Measurements from ENCODE around the gene LRRC10B. TPM values are rescaled to one million over a fixed set of nuclear protein-coding genes. Genes with fewer than 3 reads are reported as not detected.

Gene LRRC10B
- total RNA-seq, 1 experiment from 2014 or later = not detected

DNA sequence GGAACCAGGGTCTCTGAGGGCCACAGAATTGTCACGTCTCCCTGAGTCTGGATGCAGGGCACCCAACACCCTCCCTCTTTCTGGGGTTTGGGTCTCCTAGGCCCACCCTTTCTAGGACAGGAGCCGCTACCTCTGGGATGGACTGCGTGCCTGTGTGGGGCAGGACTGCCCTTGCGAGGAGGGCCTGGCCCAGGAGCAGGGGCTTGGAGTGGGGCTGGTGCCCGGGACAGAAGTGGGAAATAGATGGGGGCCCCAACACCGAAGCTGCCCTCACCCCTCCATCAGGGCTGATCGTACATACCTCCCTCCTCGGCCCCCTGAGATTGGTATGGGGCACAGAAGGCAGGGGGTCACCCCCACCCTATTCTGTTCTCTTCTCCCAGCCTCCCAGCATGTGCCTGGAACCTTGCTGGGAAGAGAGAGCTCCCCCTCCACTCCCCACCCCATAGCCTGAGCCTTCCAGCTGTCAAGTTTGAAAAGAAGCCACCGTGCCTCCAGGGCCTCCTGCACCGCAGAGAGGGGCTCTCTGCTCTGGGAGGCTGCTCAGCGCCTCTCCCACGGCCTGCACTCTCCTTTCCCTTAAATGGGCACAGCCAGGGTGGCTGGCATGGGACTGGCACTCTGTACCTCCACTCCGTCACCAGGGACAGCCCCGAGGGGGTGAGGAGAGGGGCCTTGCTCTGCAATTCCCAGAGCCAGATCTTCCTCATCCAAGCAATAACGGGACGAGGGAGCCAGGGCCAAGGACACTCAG, 1.8 kb downstream of the LRRC10B start:
- H3K9me3 ChIP-seq (ENCODE audit: control insufficient read depth in 1 of 2, insufficient read depth in 1 of 2, low read depth in 1 of 2, low read length in 2 of 2) = no peaks in the 10 kb centered on the region
- no peak overlapping the region for H3K9ac ChIP-seq (ENCODE audit: low read length)
- H2AFZ ChIP-seq (ENCODE audit: low read depth, low read length, poor library complexity, severe bottlenecking) = no peak overlapping the region
- TF ChIP-seq ZNF274 (IDR thresholded peaks at IDR 0.05; ENCODE audit: low read depth, low read length) = no peak
- TF ChIP-seq CBX3 (IDR thresholded peaks at IDR 0.05; ENCODE audit: low read depth) = no peak
- no peak for TF ChIP-seq POLR2A (IDR thresholded peaks at IDR 0.05; ENCODE audit: borderline replicate concordance, extremely low read depth, insufficient read depth, insufficient read length)
- no peak for TF ChIP-seq RAD21 (IDR thresholded peaks at IDR 0.05; ENCODE audit: low read depth)
- TF ChIP-seq ELF1 (IDR thresholded peaks at IDR 0.05; ENCODE audit: borderline replicate concordance, low read depth) = no peak
- no peak for TF ChIP-seq JUND (IDR thresholded peaks at IDR 0.05)
- TF ChIP-seq TCF7L2 (IDR thresholded peaks at IDR 0.05; ENCODE audit: borderline replicate concordance, extremely low read depth, insufficient read depth, insufficient read length) = no peak
- no peak for TF ChIP-seq EGR1 (IDR thresholded peaks at IDR 0.05; ENCODE audit: low read depth)
- no peak for TF ChIP-seq POLR2AphosphoS5 (IDR thresholded peaks at IDR 0.05; ENCODE audit: low read depth, low read length)
- no TSS peak for BruUV-seq (replicated peaks)
- no peak overlapping the region for H3K4me2 ChIP-seq (ENCODE audit: low read length)
- H3K79me2 ChIP-seq (ENCODE audit: insufficient read depth, low read length) = no peaks in the 10 kb centered on the region
- DNase-seq (ENCODE audit: low read depth, low spot score) = no peak
- no peaks in the 10 kb centered on the region for H3K36me3 ChIP-seq (ENCODE audit: control insufficient read depth in 1 of 2, insufficient read depth in 2 of 2, low read length in 2 of 2)
- no peaks in the 10 kb centered on the region for H4K20me1 ChIP-seq (ENCODE audit: insufficient read depth)
- POLR2A ChIA-PET = no interaction called here
- H3K4me3 ChIP-seq (replicated peaks in 1 of 2; ENCODE audit: low read depth in 1 of 2, low read length in 2 of 2) = no peak overlapping the region
- no peaks in the 10 kb centered on the region for H3K9me2 ChIP-seq (ENCODE audit: insufficient read depth)
- RAD21 ChIA-PET (ENCODE audit: low non-redundant PET in 1 of 2, low total read pairs in 2 of 2, uncharacterized antibody in 2 of 2, unreplicated experiment in 2 of 2) = no interaction called here
- H3K27me3 ChIP-seq (ENCODE audit: insufficient read depth, low read length) = peaks cover 7% of the 10 kb centered on the region; the same call in 1 of the 2 replicates
- no peak overlapping the region for H3K27ac ChIP-seq (ENCODE audit: low read depth, low read length)
- ATAC-seq = no peak
- H3K4me1 ChIP-seq (ENCODE audit: control insufficient read depth in 1 of 2, insufficient read depth in 2 of 2, low read length in 2 of 2) = peaks cover 17 to 30% of the 10 kb centered on the region in 2 experiments; a peak in 3 of 4 replicates
- CTCF ChIA-PET = no interaction called here
- intact Hi-C loops (cut with micrococcal nuclease) = no loop called here

DNA sequence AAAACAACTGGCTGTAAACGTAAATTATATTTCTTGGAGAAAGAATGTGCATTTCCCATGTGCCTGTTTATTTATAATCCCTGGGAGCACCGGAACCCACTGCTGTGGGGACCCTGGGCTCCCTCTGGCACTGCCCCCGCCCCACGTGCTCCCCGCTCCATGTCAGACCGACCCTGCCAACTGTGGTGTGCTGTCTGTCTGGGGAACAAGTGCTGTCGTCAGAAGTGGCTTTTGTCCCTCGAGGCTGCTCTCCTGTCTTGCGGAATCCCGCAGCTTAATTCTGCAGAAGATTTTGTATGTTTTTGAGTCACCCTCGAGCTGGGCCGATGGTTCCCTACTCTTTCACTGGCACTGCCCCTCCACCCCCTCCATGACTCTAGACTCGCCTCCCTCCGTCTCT, 2.4 kb downstream of the LRRC10B start:
- peaks cover 17 to 30% of the 10 kb centered on the region in 2 experiments; a peak in 3 of 4 replicates for H3K4me1 ChIP-seq (ENCODE audit: control insufficient read depth in 1 of 2, insufficient read depth in 2 of 2, low read length in 2 of 2)
- no peak for TF ChIP-seq SIN3A (IDR thresholded peaks at IDR 0.05; ENCODE audit: low read depth)
- no peak for TF ChIP-seq POLR2A (IDR thresholded peaks at IDR 0.05; ENCODE audit: borderline replicate concordance, extremely low read depth, insufficient read depth, insufficient read length)
- TF ChIP-seq ELF1 (IDR thresholded peaks at IDR 0.05; ENCODE audit: borderline replicate concordance, low read depth) = no peak
- TF ChIP-seq SRF (IDR thresholded peaks at IDR 0.05; ENCODE audit: low read depth) = no peak
- TF ChIP-seq RAD21 (IDR thresholded peaks at IDR 0.05; ENCODE audit: low read depth) = no peak
- ChIA-PET CTCF (interaction anchor here (1.6 kb wide), 1 partner anchor 30 kb away, joined by 3 read pairs; a partner anchor contains a TSS), POLR2A (no interaction called here), RAD21 (ENCODE audit: low non-redundant PET in 1 of 2, low total read pairs in 2 of 2, uncharacterized antibody in 2 of 2, unreplicated experiment in 2 of 2) (no interaction called here)
- no peak overlapping the region for H3K9ac ChIP-seq (ENCODE audit: low read length)
- H3K9me3 ChIP-seq (ENCODE audit: control insufficient read depth in 1 of 2, insufficient read depth in 1 of 2, low read depth in 1 of 2, low read length in 2 of 2) = no peaks in the 10 kb centered on the region
- DNase-seq (ENCODE audit: low read depth, low spot score) (no peak), ATAC-seq (no peak)
- no peak overlapping the region for H3K4me2 ChIP-seq (ENCODE audit: low read length)
- H3K27me3 ChIP-seq (ENCODE audit: insufficient read depth, low read length) = peaks cover 7% of the 10 kb centered on the region; the same call in 1 of the 2 replicates
- H3K79me2 ChIP-seq (ENCODE audit: insufficient read depth, low read length) = no peaks in the 10 kb centered on the region
- no TSS peak for BruUV-seq (replicated peaks)
- no peaks in the 10 kb centered on the region for H3K9me2 ChIP-seq (ENCODE audit: insufficient read depth)
- H3K36me3 ChIP-seq (ENCODE audit: control insufficient read depth in 1 of 2, insufficient read depth in 2 of 2, low read length in 2 of 2) = no peaks in the 10 kb centered on the region
- no peaks in the 10 kb centered on the region for H4K20me1 ChIP-seq (ENCODE audit: insufficient read depth)
- H3K4me3 ChIP-seq (replicated peaks in 1 of 2; ENCODE audit: low read depth in 1 of 2, low read length in 2 of 2) = no peak overlapping the region
- no peak overlapping the region for H3K27ac ChIP-seq (ENCODE audit: low read depth, low read length)
- H2AFZ ChIP-seq (ENCODE audit: low read depth, low read length, poor library complexity, severe bottlenecking) = no peak overlapping the region
- intact Hi-C loops (cut with micrococcal nuclease) = no loop called here

Data from HCT116 (cell line).